IPS DF 6.9 (cell line): Measurements from ENCODE around the gene PAK3.

Source experiments
- DNase-seq: peaks from one replicate; pipeline ENCODE4 v3.0.0-alpha.2; 2013; ENCODE audit warnings: low read depth, low spot score
- H3K27ac ChIP-seq: one replicate; pipeline ENCODE4 v1.5.1; 2013; ENCODE audit warnings: low read length, control low read depth
- H3K27me3 ChIP-seq: 2 replicates; pipeline ENCODE4 v1.6.1; 2013; ENCODE audit warnings: mild to moderate bottlenecking, low read length; ENCODE audit not compliant: control insufficient read depth, insufficient read depth
- H3K36me3 ChIP-seq: 2 replicates; pipeline ENCODE4 v1.6.1; 2013; ENCODE audit warnings: low read length; ENCODE audit not compliant: control insufficient read depth, insufficient read depth
- H3K4me1 ChIP-seq: 2 replicates; pipeline ENCODE4 v1.6.1; 2013; ENCODE audit warnings: low read length; ENCODE audit not compliant: control insufficient read depth, insufficient read depth
- H3K4me3 ChIP-seq: 2 replicates; pipeline ENCODE4 v1.5.1; 2013; ENCODE audit warnings: mild to moderate bottlenecking, low read length
- H3K9me3 ChIP-seq: 2 replicates; pipeline ENCODE4 v1.6.1; 2013; ENCODE audit warnings: low read length, inconsistent platforms; ENCODE audit not compliant: control insufficient read depth, insufficient read depth
- WGBS: extraction: QIAGEN DNeasy Blood & Tissue Kit; methylation state at CpG from one replicate; pipeline ENCODE4 v1.1.7; 2013; ENCODE audit warnings: mixed read lengths, missing lambda C conversion rate; ENCODE audit not compliant: insufficient read length, insufficient coverage; 5-methylcytosine and 5-hydroxymethylcytosine counted together

PAK3 gene

GRCh38 chrX:111170017-111170416 lies 74.0 kb downstream of the PAK3 start:
- Histone ChIP-seq H3K4me1 (no peaks in the 10 kb centered on the region), H3K27ac (no peak overlapping the region), H3K4me3 (no peak overlapping the region), H3K9me3 (no peaks in the 10 kb centered on the region), H3K27me3 (no peaks in the 10 kb centered on the region), H3K36me3 (no peaks in the 10 kb centered on the region)
- DNase-seq, result no peak
- WGBS, result no CpG with 5 or more reads among the region's 1 CpG

DNA sequence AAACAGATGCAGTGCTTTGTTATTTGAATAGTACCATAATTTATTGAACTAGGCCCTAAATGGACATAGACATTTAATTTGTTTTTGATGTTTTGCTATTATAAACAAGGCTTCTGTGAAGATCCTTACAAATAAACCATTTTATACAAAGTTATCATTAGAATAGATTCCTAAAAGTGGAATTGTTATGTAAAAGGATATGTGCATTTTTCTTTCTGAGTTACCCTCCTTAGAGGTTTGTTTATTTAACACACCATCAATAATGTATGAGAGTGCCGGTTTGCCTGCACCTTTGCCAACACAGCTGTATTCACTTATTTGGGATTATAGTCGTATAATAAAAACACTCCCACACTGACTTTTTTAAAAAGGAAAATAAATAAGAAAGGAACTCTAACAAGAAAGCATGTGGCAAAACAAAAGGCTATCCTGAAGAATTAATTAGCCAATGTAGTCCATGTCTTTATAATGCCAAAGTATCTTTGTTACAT lies 84.8 kb downstream of the PAK3 start:
- Histone ChIP-seq H3K9me3 (no peaks in the 10 kb centered on the region), H3K4me3 (no peak overlapping the region), H3K27ac (no peak overlapping the region), H3K4me1 (no peaks in the 10 kb centered on the region), H3K36me3 (no peaks in the 10 kb centered on the region), H3K27me3 (no peaks in the 10 kb centered on the region)
- WGBS, result no CpG with 5 or more reads among the region's 2 CpGs
- DNase-seq, result no peak

DNA sequence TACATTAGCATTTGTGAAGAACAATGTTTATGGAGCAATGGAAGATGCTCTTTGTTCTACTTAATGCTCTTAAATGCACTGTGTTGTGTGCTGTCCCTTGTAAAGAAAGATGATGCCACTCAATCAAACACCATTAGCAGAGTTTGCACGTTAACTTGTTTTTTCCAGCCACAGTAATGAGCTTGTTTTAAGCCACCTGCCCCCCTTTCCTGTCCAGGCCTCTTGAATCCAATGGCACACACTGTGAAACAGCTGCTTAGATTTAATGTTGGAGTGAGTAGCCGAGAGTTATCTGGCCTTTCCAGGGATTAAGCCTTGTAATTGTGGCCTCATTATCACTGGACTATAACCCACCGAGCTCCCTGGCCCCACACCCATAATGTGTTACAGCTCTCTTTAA lies 86.0 kb downstream of the PAK3 start:
- Histone ChIP-seq H3K27ac (no peak overlapping the region), H3K4me3 (no peak overlapping the region), H3K36me3 (no peaks in the 10 kb centered on the region), H3K4me1 (no peaks in the 10 kb centered on the region), H3K27me3 (no peaks in the 10 kb centered on the region), H3K9me3 (no peaks in the 10 kb centered on the region)
- no peak for DNase-seq
- no CpG with 5 or more reads among the region's 3 CpGs for WGBS

- Histone ChIP-seq H3K36me3 (no peaks in the 10 kb centered on the region), H3K9me3 (no peaks in the 10 kb centered on the region), H3K4me1 (no peaks in the 10 kb centered on the region), H3K27me3 (no peaks in the 10 kb centered on the region), H3K27ac (no peak overlapping the region), H3K4me3 (no peak overlapping the region)
- no peak for DNase-seq
Measured at GRCh38 chrX:111182997-111183396, 87.0 kb downstream of the PAK3 start.

DNA sequence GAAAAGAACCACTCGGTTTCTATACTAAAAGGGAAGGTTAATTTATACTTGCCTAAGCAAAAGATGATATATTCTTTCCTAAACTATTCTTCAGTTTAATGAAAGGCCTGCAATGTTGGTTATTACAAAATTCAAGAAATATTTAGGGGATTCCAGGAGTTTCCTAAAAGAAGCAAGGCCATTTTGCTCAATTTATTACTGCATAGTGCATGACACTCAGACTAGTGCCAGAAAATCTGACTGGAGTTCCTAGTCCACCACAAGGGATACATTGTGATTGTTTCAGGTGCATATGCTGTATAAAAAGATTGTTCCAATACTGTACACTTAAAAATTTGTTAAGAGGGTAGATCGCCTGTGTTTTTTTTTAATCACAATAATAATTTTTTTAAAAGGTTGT lies 95.6 kb downstream of the PAK3 start:
- no CpG with 5 or more reads among the region's 2 CpGs for WGBS
- Histone ChIP-seq H3K4me1 (no peaks in the 10 kb centered on the region), H3K27ac (no peak overlapping the region), H3K9me3 (no peaks in the 10 kb centered on the region), H3K27me3 (no peaks in the 10 kb centered on the region), H3K4me3 (no peak overlapping the region), H3K36me3 (no peaks in the 10 kb centered on the region)
- no peak for DNase-seq

DNA sequence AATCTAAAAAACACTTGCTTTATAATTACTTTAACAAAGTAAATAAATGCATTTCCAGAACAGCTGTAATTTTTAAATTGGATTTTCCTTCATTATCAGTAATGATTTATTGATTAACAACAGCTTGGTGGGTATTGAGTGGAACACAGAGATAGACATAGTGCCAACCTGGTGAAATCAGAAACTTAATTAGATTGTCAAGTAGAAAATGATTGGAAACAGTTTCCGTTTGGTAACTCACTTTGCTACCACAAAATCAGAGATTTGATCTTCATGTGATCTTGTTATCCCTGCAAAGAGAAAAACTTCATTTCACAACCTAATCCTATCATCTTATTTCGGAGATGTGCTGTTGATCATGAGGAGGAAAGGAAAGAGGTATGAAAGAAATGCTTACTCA lies 103.5 kb downstream of the PAK3 start:
- H3K36me3 ChIP-seq, result no peaks in the 10 kb centered on the region
- H3K27me3 ChIP-seq, result no peaks in the 10 kb centered on the region
- no peak overlapping the region for H3K27ac ChIP-seq
- no peak overlapping the region for H3K4me3 ChIP-seq
- DNase-seq, result no peak
- no peaks in the 10 kb centered on the region for H3K9me3 ChIP-seq
- no peaks in the 10 kb centered on the region for H3K4me1 ChIP-seq
- WGBS, result no CpG with 5 or more reads among the region's 2 CpGs

DNA sequence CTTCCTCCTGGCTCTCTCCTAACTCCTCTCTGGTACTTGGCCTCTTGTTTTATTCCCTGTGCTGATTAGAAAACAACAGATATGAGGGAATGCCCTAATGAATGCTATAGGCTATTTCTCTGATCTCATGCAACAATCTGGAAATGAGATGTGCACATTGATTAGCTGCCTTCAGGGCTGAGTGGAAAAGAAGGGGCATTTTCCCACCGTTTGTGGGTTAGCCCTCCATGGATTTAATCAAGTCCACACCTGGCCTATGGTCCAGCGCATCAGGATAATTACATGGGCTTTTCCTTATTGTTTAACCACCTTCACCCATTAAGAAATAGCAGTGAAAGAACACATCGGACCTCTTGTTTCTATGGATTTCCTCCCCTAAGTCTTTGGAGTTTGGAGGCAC lies 104.3 kb downstream of the PAK3 start:
- Histone ChIP-seq H3K4me3 (no peak overlapping the region), H3K36me3 (no peaks in the 10 kb centered on the region), H3K27me3 (no peaks in the 10 kb centered on the region), H3K9me3 (no peaks in the 10 kb centered on the region), H3K4me1 (no peaks in the 10 kb centered on the region), H3K27ac (no peak overlapping the region)
- WGBS, result no CpG with 5 or more reads among the region's 3 CpGs
- no peak for DNase-seq

DNA sequence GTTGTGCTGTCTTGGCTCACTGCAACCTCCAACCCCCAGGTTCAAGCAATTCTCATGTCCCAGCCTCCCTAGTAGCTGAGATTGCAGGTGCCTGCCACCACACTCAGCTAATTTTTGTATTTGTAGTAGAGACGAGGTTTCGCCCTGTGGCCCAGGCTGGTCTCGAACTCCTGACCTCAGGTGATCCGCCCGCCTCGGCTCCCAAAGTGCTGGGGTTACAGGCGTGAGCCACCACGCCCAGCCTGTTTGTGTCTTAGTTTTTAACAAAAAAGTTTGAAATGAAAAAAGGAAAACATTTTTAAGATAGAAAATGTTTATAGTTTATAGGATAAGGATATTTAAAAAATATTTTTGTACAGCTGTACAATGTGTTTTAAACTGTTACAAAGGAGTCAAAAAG lies 111.9 kb downstream of the PAK3 start:
- Histone ChIP-seq H3K4me3 (no peak overlapping the region), H3K27me3 (no peaks in the 10 kb centered on the region), H3K27ac (no peak overlapping the region), H3K9me3 (no peaks in the 10 kb centered on the region), H3K4me1 (no peaks in the 10 kb centered on the region), H3K36me3 (no peaks in the 10 kb centered on the region)
- no peak for DNase-seq
- WGBS, result no CpG with 5 or more reads among the region's 8 CpGs

GRCh38 chrX:111216293-111216801 lies 120.4 kb downstream of the PAK3 start:
- no peaks in the 10 kb centered on the region for H3K4me1 ChIP-seq
- no CpG with 5 or more reads among the region's 6 CpGs for WGBS
- no peaks in the 10 kb centered on the region for H3K9me3 ChIP-seq
- H3K27ac ChIP-seq, result no peak overlapping the region
- no peak for DNase-seq
- no peaks in the 10 kb centered on the region for H3K36me3 ChIP-seq
- no peaks in the 10 kb centered on the region for H3K27me3 ChIP-seq
- H3K4me3 ChIP-seq, result no peak overlapping the region

DNA sequence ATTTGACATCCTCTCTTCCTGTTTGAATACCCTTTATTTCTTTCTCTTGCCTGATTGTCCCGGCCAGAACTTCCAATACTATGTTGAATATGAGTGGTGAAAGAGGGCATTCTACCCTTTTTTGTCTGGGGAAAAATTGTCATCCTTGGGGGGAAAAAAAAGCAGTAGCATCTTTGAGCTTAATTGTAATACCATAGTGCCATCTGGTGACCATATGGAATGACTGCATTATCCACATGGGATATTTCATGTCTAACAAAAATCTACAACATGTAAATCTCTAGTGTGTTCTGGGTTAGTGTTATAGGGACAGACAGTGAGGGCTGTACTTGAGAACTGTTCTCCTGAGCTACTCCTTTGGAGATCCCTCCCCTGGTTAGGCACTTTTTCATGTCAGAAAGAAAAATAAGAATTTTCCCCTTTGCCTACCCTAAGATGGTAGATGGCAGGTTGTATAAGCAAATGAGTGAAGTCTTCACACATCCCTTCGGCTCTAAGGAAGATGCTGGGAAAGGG lies 148.3 kb downstream of the PAK3 start:
- H3K9me3 ChIP-seq, result no peaks in the 10 kb centered on the region
- no peak overlapping the region for H3K27ac ChIP-seq
- H3K27me3 ChIP-seq, result no peaks in the 10 kb centered on the region
- H3K36me3 ChIP-seq, result no peaks in the 10 kb centered on the region
- no CpG with 5 or more reads among the region's 2 CpGs for WGBS
- H3K4me3 ChIP-seq, result no peak overlapping the region
- H3K4me1 ChIP-seq, result no peaks in the 10 kb centered on the region
- DNase-seq, result no peak

- Histone ChIP-seq H3K27me3 (no peaks in the 10 kb centered on the region), H3K27ac (no peak overlapping the region)
- WGBS, result no CpG with 5 or more reads among the region's 7 CpGs
Measured at GRCh38 chrX:111254896-111255693, 159.1 kb downstream of the PAK3 start.

More at GRCh38 chrX:111254896-111255693, 159.1 kb downstream of the PAK3 start:
- no peak overlapping the region for H3K4me3 ChIP-seq
- H3K36me3 ChIP-seq, result no peaks in the 10 kb centered on the region
- no peaks in the 10 kb centered on the region for H3K9me3 ChIP-seq
- H3K4me1 ChIP-seq, result no peaks in the 10 kb centered on the region
- no peak for DNase-seq
